Liver (tissue), 2 donors: ENCODE results near the gene LPAR1.

Experiments
- TF ChIP-seq, protein P1 (sequence below): fragments of 150-350 bp; IDR thresholded peaks from 2 replicates; pipeline ENCODE4 v1.5.1; 2017; ENCODE audit warnings: improper control_type of control experiment, low read depth, low read length; ENCODE audit not compliant: missing input control
- TF ChIP-seq, protein P2 (sequence below): IDR thresholded peaks from 2 replicates; pipeline ENCODE4 v1.6.1; 2016; ENCODE audit warnings: antibody characterized with exemption, mild to moderate bottlenecking
- donor health status: healthy.

DNA sequence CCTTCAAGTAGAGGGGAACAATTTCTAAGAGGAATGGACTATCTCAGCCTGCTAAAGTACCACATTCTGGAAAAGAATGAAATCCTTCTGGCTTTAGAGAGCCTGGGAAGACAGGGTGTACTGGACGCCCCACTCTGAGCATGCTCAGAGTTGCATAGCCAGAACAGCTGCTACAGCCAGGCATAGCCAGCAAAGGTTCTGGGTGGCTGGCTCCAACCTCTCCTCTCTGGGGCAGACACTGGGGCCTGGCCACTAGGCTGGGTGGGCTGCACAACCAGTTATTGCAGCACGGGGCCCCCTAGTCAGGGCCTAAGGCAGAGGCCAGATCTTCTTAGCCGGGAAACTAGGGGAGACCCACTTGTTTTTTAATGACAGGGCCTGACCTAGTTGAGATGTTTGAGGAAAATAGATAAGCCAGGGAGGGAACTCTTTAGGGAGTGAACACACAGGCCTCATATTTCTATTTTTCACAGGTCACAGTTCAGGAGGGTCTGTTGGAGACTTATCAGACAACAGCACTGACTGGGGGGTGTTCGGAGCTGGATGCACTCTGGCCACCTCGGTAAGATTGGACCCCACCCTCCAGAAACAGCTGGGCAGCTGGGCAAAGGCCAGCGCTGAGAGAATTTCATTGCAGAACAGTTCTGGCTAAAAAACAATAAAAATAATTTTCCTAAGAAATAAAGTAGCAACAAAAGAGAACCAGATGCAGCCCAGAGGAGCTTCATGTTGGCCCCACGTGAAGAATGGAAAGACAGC is 142.9 kb downstream of the LPAR1 start:
- TF ChIP-seq, protein P1, sequence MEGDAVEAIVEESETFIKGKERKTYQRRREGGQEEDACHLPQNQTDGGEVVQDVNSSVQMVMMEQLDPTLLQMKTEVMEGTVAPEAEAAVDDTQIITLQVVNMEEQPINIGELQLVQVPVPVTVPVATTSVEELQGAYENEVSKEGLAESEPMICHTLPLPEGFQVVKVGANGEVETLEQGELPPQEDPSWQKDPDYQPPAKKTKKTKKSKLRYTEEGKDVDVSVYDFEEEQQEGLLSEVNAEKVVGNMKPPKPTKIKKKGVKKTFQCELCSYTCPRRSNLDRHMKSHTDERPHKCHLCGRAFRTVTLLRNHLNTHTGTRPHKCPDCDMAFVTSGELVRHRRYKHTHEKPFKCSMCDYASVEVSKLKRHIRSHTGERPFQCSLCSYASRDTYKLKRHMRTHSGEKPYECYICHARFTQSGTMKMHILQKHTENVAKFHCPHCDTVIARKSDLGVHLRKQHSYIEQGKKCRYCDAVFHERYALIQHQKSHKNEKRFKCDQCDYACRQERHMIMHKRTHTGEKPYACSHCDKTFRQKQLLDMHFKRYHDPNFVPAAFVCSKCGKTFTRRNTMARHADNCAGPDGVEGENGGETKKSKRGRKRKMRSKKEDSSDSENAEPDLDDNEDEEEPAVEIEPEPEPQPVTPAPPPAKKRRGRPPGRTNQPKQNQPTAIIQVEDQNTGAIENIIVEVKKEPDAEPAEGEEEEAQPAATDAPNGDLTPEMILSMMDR = no peak
- TF ChIP-seq, protein P2, sequence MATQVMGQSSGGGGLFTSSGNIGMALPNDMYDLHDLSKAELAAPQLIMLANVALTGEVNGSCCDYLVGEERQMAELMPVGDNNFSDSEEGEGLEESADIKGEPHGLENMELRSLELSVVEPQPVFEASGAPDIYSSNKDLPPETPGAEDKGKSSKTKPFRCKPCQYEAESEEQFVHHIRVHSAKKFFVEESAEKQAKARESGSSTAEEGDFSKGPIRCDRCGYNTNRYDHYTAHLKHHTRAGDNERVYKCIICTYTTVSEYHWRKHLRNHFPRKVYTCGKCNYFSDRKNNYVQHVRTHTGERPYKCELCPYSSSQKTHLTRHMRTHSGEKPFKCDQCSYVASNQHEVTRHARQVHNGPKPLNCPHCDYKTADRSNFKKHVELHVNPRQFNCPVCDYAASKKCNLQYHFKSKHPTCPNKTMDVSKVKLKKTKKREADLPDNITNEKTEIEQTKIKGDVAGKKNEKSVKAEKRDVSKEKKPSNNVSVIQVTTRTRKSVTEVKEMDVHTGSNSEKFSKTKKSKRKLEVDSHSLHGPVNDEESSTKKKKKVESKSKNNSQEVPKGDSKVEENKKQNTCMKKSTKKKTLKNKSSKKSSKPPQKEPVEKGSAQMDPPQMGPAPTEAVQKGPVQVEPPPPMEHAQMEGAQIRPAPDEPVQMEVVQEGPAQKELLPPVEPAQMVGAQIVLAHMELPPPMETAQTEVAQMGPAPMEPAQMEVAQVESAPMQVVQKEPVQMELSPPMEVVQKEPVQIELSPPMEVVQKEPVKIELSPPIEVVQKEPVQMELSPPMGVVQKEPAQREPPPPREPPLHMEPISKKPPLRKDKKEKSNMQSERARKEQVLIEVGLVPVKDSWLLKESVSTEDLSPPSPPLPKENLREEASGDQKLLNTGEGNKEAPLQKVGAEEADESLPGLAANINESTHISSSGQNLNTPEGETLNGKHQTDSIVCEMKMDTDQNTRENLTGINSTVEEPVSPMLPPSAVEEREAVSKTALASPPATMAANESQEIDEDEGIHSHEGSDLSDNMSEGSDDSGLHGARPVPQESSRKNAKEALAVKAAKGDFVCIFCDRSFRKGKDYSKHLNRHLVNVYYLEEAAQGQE = no peak
